ENCODE data around the gene ADH6.
"Not testable (repeated sequence)": the region's sequence is repeated elsewhere in the genome, so short reads cannot be mapped to it uniquely, and the experiment has no call there.

Gene ADH6

GRCh38 chr4:99219072-99219471 lies at the start of gene ADH6:
TSS of gene ADH6 (minus strand) at chr4:99219246. CDS start at chr4:99219152, 94 bp downstream.
- no peak for DNase-seq

- no peak for DNase-seq
Measured at GRCh38 chr4:99264927-99265326, 45.9 kb upstream of the ADH6 start.

GRCh38 chr4:99252746-99253145 lies 33.7 kb upstream of the ADH6 start:
- DNase-seq = no peak

- peak; percentile 36 for DNase-seq
Measured at GRCh38 chr4:99248714-99249113, 29.7 kb upstream of the ADH6 start.

- no peak for DNase-seq
Measured at GRCh38 chr4:99235955-99236354, 16.9 kb upstream of the ADH6 start.

- DNase-seq = peak; percentile 5
Measured at GRCh38 chr4:99234331-99235010, 15.4 kb upstream of the ADH6 start.

GRCh38 chr4:99233397-99233796 lies 14.4 kb upstream of the ADH6 start:
- DNase-seq = not testable (repeated sequence)

- DNase-seq = not testable (repeated sequence)
Measured at GRCh38 chr4:99228706-99229105, 9.7 kb upstream of the ADH6 start.

GRCh38 chr4:99227646-99228045 lies 8.6 kb upstream of the ADH6 start:
- DNase-seq = not testable (repeated sequence)

- no peak for DNase-seq
Measured at GRCh38 chr4:99221980-99222379, 2.9 kb upstream of the ADH6 start.

GRCh38 chr4:99219479-99219878 lies 433 bp upstream of the ADH6 start:
- DNase-seq = no peak

- no peak for DNase-seq
Measured at GRCh38 chr4:99215521-99215920, 3.5 kb downstream of the ADH6 start.

GRCh38 chr4:99210789-99211188 lies 8.3 kb downstream of the ADH6 start:
- no peak for DNase-seq

- peak; percentile 85 for DNase-seq
Measured at GRCh38 chr4:99209671-99210070, 9.4 kb downstream of the ADH6 start.

- DNase-seq = no peak
Measured at GRCh38 chr4:99208719-99209075, 10.3 kb downstream of the ADH6 start.

GRCh38 chr4:99207911-99208718 lies 10.9 kb downstream of the ADH6 start:
- DNase-seq = peak; percentile 53

GRCh38 chr4:99207069-99207743 lies 11.8 kb downstream of the ADH6 start:
- no peak for DNase-seq

GRCh38 chr4:99205153-99205979 lies 13.7 kb downstream of the ADH6 start:
- peak; percentile 85 for DNase-seq

GRCh38 chr4:99202536-99202935 lies 16.5 kb downstream of the ADH6 start:
- no peak for DNase-seq

GRCh38 chr4:99202094-99202493 lies 17.0 kb downstream of the ADH6 start:
- DNase-seq = no peak

- peak; percentile 18 for DNase-seq
Measured at GRCh38 chr4:99201690-99202089, 17.4 kb downstream of the ADH6 start.

- no peak for DNase-seq
Measured at GRCh38 chr4:99200138-99200537, 18.9 kb downstream of the ADH6 start.

- DNase-seq = no peak
Measured at GRCh38 chr4:99190336-99190735, 28.7 kb downstream of the ADH6 start.
